OCI-M1 (cell line): ENCODE data around the gene UBE2J1.
"Not testable (repeated sequence)": the region's sequence is repeated elsewhere in the genome, so short reads cannot be mapped to it uniquely, and the experiment has no call there.

Experiments
- DNase-seq: peaks from one replicate; lab custom pipeline; 2025; lab: John Stamatoyannopoulos, UW

UBE2J1 gene, protein sequence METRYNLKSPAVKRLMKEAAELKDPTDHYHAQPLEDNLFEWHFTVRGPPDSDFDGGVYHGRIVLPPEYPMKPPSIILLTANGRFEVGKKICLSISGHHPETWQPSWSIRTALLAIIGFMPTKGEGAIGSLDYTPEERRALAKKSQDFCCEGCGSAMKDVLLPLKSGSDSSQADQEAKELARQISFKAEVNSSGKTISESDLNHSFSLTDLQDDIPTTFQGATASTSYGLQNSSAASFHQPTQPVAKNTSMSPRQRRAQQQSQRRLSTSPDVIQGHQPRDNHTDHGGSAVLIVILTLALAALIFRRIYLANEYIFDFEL

DNA sequence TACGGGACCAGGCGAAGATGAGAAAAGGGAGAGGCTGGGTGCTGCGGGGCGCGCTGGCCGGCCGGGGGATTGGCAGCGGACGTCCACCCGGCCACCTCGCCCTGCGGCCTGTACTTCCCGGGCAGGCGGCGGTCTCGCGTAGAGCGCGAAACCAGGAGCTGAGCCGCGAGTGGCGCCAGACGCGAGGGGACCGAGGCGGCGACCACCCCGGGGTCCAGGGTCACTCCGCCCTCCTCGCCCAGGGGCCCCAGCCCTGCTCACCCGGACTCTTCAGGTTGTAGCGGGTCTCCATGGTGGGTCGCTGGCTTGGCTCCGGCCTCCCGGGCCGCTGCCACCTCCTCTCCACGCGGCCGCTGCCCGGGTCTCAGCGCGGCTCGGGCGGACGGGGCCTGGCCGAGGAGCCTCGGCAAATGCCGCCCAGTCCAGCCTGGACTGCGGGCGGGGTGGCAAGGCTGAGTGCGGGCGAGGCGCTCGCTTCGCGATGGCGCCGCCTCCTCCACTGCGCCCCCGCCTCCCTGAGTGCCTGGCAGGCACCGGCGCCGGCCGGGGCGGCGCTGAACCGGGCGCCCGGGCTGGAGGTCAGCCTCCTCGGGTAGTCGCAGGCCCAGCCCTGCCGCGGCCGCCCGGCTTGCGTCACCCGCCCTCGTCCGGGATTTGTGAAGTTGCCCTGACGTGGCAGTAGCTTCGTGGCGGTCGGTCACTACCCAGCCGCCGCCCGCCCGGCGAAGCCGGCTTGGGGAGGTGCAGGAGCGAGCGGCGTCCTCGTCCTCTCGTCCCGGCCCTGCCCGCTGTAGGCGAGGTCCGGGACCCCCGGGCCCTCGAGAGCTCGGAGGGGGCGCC is at the start of gene UBE2J1:
TSS of gene UBE2J1 (minus strand) at position 445 of the 840 bp plus-strand sequence. CDS start at position 292, 153 bp downstream.
- peak; percentile 89 for DNase-seq

- no peak for DNase-seq
Measured at GRCh38 chr6:89400912-89401399, 48.4 kb upstream of the UBE2J1 start.

DNA sequence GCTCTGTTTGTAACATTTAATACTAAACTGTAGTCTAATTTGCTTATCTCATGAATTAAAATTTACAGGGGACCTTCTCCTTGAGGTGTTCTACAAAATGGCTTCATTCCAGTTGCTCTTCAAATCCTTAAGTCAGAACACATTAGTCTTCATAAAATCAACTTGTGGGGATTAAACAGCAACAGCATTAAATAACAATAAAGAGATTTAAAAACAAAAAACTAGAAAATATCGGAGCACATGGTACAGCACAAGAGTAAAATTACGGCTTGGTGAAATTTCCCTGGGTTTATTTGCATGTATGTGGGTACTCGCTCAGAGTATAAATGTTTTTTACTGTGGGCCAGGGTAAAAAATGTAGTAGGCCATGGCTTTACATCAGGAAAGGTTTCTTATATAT is 47.5 kb upstream of the UBE2J1 start:
- no peak for DNase-seq

GRCh38 chr6:89398762-89399525 is 46.4 kb upstream of the UBE2J1 start:
- no peak for DNase-seq

GRCh38 chr6:89397884-89398283 is 45.4 kb upstream of the UBE2J1 start:
- DNase-seq, result not testable (repeated sequence)

DNA sequence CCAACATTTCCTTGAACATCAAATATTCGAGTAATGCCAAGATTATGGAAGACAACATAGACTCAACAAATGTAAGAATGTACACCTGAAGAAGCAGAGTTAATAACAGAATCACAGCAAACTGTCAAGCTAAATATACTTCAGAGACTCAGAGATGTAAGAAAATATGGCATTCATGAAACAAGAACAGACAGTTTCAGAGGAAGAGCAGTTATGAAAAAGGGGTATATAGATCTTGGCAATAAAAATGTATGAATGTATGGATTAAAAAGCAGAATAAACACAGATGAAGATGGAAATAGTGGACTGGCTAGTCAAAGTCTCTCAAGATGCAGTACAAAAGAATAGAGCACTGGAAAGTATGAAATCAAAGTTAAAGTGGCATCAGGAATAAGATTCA is 41.1 kb upstream of the UBE2J1 start:
- DNase-seq, result no peak

DNA sequence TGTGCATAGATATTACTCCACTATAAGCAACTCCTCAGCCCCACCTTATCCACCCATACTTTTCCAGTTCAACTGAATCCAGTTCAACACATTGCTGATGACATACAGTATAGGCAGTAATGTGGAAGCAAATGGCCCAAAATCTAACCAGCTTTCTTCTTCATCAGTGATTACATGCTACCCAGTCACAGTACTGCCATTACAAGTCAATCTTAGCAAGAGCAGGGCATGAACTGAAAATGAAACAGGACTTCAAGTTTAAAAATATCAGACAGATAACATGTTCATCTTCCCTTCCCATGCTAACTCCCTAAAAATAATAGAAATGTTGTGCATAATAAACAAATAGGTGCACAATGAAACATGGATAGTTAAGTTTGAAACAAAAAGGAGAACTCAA is 40.3 kb upstream of the UBE2J1 start:
- no peak for DNase-seq

- DNase-seq, result no peak
Measured at GRCh38 chr6:89388846-89389245, 36.3 kb upstream of the UBE2J1 start.

- no peak for DNase-seq
Measured at GRCh38 chr6:89387516-89388201, 35.1 kb upstream of the UBE2J1 start.

DNA sequence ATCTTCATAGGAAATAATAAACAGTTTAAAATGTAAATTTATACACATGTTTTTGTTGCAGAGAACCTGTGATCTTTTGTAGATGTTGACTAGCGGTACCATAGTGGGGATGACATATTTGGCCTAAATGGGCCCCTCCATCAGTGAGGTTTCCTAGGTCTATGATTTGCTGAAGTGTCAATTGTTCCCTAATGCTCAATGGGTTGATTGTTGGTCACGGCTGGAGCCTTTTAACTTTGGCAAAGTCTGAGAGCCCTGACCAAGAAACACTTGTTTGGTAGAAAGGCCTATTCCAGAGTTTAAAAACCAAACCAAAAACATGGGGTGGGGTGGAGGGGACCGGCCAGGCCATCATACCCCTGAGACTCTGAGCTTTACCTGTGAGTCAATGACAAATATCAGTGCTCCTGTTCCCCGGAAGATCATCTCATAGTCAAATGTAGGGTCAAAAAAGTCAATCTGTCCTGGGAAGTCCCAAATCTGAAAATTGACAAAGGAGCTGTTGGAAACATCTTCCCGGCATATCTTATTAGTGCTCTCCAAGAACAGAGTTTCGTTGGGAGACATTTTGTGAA is 34.5 kb upstream of the UBE2J1 start:
- DNase-seq, result no peak

DNA sequence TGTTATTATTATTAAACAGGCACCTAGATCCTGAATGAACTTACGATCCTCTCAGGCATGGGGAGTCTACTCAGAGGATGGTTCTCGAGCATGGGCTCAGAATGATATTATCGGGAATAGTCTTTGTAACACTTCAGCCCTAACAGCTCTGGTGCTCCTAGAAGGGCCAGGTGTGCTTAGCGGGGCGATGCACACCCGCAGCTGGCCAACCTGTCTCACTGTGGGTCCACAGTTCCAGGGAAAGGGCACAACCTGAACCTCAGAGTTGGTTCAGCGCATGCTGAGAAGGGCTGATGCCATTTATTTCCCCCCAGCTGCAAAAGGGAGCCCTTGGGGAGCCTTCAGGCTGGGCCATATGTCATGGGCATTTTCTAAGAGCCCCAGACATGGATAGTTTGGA is 33.3 kb upstream of the UBE2J1 start:
- no peak for DNase-seq

- no peak for DNase-seq
Measured at GRCh38 chr6:89385156-89385667, 32.7 kb upstream of the UBE2J1 start.

DNA sequence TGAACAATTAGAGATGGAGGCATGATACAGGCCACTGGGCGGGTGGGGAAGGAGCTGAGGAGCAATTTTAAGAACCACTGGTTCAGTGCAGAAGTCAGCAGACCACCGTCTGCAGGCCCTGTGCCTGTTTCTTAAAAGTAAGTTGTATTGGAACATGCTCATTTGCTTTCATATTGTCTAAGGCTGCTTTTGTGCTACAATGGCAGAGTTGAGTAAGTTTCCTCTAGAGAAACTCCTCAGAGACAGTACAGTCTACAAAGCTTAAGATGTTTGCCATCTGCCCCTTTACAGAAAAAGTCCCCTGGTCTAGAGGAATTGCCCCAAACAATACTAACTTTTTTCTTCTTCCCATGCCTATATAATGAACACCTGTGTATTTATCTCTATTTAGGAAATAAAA is 28.5 kb upstream of the UBE2J1 start:
- no peak for DNase-seq

- DNase-seq, result peak; percentile 89
Measured at GRCh38 chr6:89379281-89379680, 26.8 kb upstream of the UBE2J1 start.

- DNase-seq, result no peak
Measured at GRCh38 chr6:89378628-89379027, 26.1 kb upstream of the UBE2J1 start.

DNA sequence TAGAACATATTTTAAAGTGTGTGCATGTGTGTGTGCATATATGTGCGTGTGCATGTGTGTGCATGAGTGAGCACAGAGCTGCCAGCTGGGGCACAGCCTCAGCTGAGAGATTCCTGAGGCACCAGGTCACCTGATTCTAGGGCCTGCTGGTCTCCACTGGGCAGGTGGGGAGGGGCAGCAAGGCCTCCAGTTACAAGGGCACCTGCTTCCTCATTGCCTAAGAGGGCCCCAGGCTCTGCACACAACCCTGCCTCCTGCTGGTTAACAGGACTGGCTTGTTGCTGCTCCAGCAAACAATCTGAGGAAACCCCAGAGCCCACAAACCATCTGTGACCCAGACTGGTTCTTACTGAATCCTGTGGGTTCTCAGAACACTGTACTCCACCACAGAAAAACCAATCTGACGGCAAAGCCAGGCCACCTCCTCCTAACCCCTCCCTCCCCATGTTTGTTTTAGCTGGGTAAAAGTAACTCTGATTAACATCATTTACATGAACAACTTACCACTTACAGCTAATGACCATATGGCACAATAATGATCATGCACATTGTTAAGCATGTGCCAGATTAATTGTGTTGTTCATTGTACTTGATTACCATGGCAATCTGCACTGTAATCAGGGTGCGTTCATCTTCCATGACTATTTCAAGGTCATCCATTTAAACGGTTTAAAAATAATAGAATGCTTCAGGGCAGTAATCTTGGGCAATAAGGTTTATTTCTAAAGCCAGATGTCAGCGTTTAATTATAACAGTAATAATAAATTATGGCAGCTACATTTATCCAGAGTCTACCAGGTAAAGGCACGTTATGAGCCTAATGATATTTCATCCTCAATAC is 23.1 kb upstream of the UBE2J1 start:
- peak; percentile 70 for DNase-seq

DNA sequence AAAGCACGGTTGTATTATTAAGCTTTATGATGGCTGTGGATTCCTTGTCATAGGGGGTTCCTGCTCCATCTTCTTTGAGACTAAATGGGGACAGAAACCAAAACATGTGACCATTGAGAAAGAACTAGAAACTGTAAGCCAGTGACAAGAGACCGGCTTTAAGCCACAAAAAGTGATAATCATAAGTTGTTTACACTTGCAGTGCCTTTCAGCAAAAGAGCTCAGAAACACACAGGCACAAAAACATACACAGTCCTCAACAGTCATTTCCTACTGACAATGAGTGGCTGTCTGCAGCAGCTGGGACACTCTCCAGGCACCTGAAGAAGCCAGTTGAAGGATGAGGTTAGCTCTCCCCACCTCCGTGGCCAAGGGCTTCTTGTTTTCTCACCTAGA is 20.0 kb upstream of the UBE2J1 start:
- no peak for DNase-seq

GRCh38 chr6:89371849-89372505 is 19.5 kb upstream of the UBE2J1 start:
- peak; percentile 89 for DNase-seq

GRCh38 chr6:89368999-89369398 is 16.5 kb upstream of the UBE2J1 start:
- no peak for DNase-seq

DNA sequence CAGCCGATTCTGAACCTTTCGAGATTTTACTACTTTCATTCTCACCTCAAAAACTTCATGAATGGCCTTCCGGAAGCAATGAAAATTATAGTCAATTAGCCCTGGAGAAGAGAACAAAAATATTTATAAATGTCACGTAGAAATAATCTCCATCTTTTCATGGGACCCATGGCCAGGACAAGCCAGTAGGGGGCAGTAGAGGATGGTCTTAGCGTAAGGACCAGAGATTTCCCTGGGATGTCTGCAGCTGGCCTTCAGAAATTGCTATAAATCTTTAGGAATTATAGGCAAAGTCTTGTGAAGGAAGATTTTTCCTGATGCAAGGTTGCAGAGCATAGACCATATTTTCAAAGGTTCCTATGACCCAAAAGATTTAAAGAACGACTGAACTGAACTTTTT is 15.6 kb upstream of the UBE2J1 start:
- DNase-seq, result peak; percentile 78
